ENCODE measurements around the gene RANBP10.

- TF ChIP-seq CTCF (IDR thresholded peaks at IDR 0.05) = no peak
- no peak for TF ChIP-seq POLR2A (IDR thresholded peaks at IDR 0.05)
Measured at GRCh38 chr16:67790071-67790470, 16.3 kb downstream of the RANBP10 start.
